ENCODE data around the gene GAS1. TPM values are rescaled to one million over a fixed set of nuclear protein-coding genes. Genes with fewer than 3 reads are reported as not detected.

Gene GAS1
- total RNA-seq, 2 donors from 2014 or later, result 4.8 to 6.7 TPM

DNA sequence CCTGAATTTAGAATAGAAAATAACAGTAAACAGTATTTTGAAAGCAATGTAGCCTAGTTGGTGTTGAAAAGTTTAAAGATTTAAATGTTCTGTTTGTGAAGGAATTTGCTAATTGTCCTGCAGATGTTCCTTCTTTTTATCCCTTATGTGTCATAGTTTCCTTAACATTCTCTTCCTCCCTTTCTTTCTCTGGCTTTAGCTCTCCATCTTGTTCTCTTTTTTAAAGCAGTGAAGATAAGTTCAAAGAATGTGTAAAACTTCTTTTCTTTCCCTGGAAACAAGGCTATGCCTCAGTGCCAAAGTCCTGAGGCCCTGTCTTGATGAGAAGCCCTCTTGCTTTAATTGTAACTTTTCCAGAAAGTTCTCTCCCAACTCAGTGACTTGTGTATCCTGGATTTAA, 24.4 kb upstream of the GAS1 start:
- no peak overlapping the region for H3K4me3 Mint-ChIP-seq
- Histone ChIP-seq H3K36me3 (ENCODE audit: control insufficient read depth, insufficient read depth, low read length) (no peaks in the 10 kb centered on the region), H3K9ac (ENCODE audit: extremely low read depth, low read length, poor library complexity, severe bottlenecking) (no peak overlapping the region), H3K9me3 (ENCODE audit: control insufficient read depth, low read length) (no peaks in the 10 kb centered on the region), H3K4me1 (ENCODE audit: control insufficient read depth, insufficient read depth, low read length) (no peaks in the 10 kb centered on the region), H3K27ac (ENCODE audit: low read depth, low read length) (no peak overlapping the region), H3K4me3 (ENCODE audit: low read length) (no peak overlapping the region), H3K27me3 (ENCODE audit: control insufficient read depth, insufficient read depth, low read length, poor library complexity, severe bottlenecking) (no peaks in the 10 kb centered on the region)
- no peak overlapping the region for H3K27ac Mint-ChIP-seq
- no peaks in the 10 kb centered on the region for H3K36me3 Mint-ChIP-seq (ENCODE audit: low read depth)
- H3K27me3 Mint-ChIP-seq (ENCODE audit: insufficient read depth), result peaks cover 9% of the 10 kb centered on the region
- TF ChIP-seq, protein P1, sequence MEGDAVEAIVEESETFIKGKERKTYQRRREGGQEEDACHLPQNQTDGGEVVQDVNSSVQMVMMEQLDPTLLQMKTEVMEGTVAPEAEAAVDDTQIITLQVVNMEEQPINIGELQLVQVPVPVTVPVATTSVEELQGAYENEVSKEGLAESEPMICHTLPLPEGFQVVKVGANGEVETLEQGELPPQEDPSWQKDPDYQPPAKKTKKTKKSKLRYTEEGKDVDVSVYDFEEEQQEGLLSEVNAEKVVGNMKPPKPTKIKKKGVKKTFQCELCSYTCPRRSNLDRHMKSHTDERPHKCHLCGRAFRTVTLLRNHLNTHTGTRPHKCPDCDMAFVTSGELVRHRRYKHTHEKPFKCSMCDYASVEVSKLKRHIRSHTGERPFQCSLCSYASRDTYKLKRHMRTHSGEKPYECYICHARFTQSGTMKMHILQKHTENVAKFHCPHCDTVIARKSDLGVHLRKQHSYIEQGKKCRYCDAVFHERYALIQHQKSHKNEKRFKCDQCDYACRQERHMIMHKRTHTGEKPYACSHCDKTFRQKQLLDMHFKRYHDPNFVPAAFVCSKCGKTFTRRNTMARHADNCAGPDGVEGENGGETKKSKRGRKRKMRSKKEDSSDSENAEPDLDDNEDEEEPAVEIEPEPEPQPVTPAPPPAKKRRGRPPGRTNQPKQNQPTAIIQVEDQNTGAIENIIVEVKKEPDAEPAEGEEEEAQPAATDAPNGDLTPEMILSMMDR (conservative IDR thresholded peaks at IDR 0.05), result no peak
- DNase-seq, result no peak
- no peaks in the 10 kb centered on the region for H3K9me3 Mint-ChIP-seq
- no peaks in the 10 kb centered on the region for H3K4me1 Mint-ChIP-seq

DNA sequence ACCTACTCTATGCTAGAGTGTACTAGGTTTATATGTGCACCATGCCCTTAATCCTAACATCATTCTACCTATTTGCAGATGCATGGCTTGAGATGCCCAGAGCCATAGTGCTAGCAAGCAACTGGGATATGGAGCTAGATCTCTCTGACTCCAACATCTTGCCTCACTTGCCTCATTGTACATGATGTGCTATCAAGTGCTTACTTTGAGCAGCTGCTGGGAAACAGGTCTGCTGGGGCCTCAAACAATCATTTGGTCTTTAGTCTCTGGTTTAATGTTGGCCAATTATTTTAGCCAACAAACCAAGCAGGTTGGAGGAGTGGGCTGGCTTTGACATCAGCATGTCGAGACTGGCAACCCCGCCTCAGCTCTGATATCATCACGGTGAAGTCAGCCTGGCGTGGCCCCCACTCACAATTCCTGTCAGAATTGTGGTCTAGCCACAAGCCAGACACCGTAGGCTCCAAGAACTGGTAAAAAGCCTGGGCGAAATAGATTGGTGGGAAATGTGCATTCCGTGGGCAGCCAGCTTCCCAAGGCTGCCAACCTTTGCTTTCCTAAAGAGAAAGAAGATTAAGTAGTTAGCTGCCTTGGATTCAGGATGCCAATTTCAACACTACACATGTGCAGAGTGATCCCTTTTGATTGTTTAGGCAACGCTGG, 21.1 kb upstream of the GAS1 start:
- TF ChIP-seq, protein P1 (conservative IDR thresholded peaks at IDR 0.05), result no peak
- Histone ChIP-seq H3K4me1 (ENCODE audit: control insufficient read depth, insufficient read depth, low read length) (no peaks in the 10 kb centered on the region), H3K27ac (ENCODE audit: low read depth, low read length) (no peak overlapping the region), H3K27me3 (ENCODE audit: control insufficient read depth, insufficient read depth, low read length, poor library complexity, severe bottlenecking) (no peaks in the 10 kb centered on the region), H3K9ac (ENCODE audit: extremely low read depth, low read length, poor library complexity, severe bottlenecking) (no peak overlapping the region), H3K9me3 (ENCODE audit: control insufficient read depth, low read length) (no peaks in the 10 kb centered on the region), H3K4me3 (ENCODE audit: low read length) (no peak overlapping the region), H3K36me3 (ENCODE audit: control insufficient read depth, insufficient read depth, low read length) (no peaks in the 10 kb centered on the region)
- no peak overlapping the region for H3K4me3 Mint-ChIP-seq
- H3K27ac Mint-ChIP-seq, result no peak overlapping the region
- WGBS, 2 experiments (ENCODE audit: insufficient coverage in 1 of 2, insufficient read length in 1 of 2), result 93% methylated on average over 7 to 8 of the region's 8 CpGs
- peaks cover 2% of the 10 kb centered on the region for H3K27me3 Mint-ChIP-seq (ENCODE audit: insufficient read depth)
- no peak for DNase-seq
- H3K9me3 Mint-ChIP-seq, result no peaks in the 10 kb centered on the region
- H3K4me1 Mint-ChIP-seq, result no peaks in the 10 kb centered on the region
- no peaks in the 10 kb centered on the region for H3K36me3 Mint-ChIP-seq (ENCODE audit: low read depth)

DNA sequence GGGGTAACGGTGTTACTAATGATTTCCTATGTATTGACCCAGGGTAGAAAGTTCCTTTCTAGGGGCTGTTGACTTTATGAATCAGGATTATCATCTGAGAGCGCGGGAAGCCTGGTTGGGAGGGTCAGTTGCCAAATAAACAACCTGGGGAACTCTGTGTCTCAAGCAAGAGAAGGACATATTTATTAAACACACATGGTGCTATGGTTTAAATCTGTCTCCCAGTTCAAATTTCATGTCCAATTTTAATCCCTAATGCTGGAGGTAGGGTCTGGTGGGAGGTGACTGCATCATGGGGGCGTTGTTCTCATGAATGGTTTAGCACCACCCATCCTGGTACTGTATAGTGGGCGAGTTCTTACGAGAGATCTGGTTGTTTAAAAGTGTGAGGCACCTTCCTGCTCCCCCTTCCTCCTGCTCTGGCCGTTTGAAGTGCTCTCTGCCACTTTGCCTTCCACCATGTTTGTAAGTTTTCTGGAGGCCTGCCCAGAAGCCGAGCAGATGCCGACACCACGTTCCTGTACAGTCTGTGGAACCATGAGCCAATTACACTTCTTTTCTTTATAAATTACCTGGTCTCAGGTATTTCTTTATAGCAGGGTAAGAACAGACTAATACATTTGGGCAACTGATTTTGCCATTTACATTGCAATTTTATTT, 19.7 kb upstream of the GAS1 start:
- Mint-ChIP-seq H3K4me1 (no peaks in the 10 kb centered on the region), H3K4me3 (no peak overlapping the region), H3K27me3 (ENCODE audit: insufficient read depth) (no peaks in the 10 kb centered on the region), H3K36me3 (ENCODE audit: low read depth) (no peaks in the 10 kb centered on the region), H3K9me3 (no peaks in the 10 kb centered on the region), H3K27ac (no peak overlapping the region)
- 94 to 95% methylated on average over 10 of the region's 10 CpGs for WGBS, 2 experiments (ENCODE audit: insufficient coverage in 1 of 2, insufficient read length in 1 of 2)
- Histone ChIP-seq H3K27ac (ENCODE audit: low read depth, low read length) (no peak overlapping the region), H3K9ac (ENCODE audit: extremely low read depth, low read length, poor library complexity, severe bottlenecking) (no peak overlapping the region), H3K27me3 (ENCODE audit: control insufficient read depth, insufficient read depth, low read length, poor library complexity, severe bottlenecking) (no peaks in the 10 kb centered on the region), H3K9me3 (ENCODE audit: control insufficient read depth, low read length) (no peaks in the 10 kb centered on the region), H3K4me1 (ENCODE audit: control insufficient read depth, insufficient read depth, low read length) (no peaks in the 10 kb centered on the region), H3K36me3 (ENCODE audit: control insufficient read depth, insufficient read depth, low read length) (no peaks in the 10 kb centered on the region), H3K4me3 (ENCODE audit: low read length) (no peak overlapping the region)
- no peak for DNase-seq
- TF ChIP-seq, protein P1 (conservative IDR thresholded peaks at IDR 0.05), result no peak
